GM12878 (cell line): ENCODE results near the gene INO80.
"Not testable (repeated sequence)": the region's sequence is repeated elsewhere in the genome, so short reads cannot be mapped to it uniquely, and the experiment has no call there.

Experiments used
- CTCF ChIP-seq, 3 experiments: IDR thresholded peaks in 2 of 3; conservative IDR thresholded peaks in 1 of 3; 2 replicates each; pipeline ENCODE4 v1.5.1; 2011; ENCODE audit warnings: low read depth in 3 of 3, low read length in 3 of 3, mild to moderate bottlenecking in 3 of 3, control low read depth in 2 of 3, moderate library complexity in 2 of 3, inconsistent platforms in 1 of 3, mixed read lengths in 1 of 3; ENCODE audit not compliant: control insufficient read depth in 2 of 3, insufficient read depth in 1 of 3; ENCODE audit errors: extremely low read depth in 1 of 3
- EZH2 ChIP-seq: IDR thresholded peaks from 2 replicates; pipeline ENCODE4 v1.6.1; 2012; ENCODE audit warnings: low read depth, mild to moderate bottlenecking, control low read depth, inconsistent platforms, low read length, borderline replicate concordance; ENCODE audit not compliant: control insufficient read depth
- GABPA ChIP-seq: IDR thresholded peaks from 2 replicates; pipeline ENCODE4 v1.6.1; 2014; ENCODE audit warnings: antibody characterized with exemption, low read depth, mild to moderate bottlenecking, inconsistent platforms
- NFYB ChIP-seq: IDR thresholded peaks from 2 replicates; pipeline ENCODE4 v1.6.1; 2011; ENCODE audit warnings: low read depth, mild to moderate bottlenecking, low read length, improper control_type of control experiment, moderate library complexity; ENCODE audit not compliant: insufficient read depth
- NRF1 ChIP-seq: conservative IDR thresholded peaks from 2 replicates; pipeline ENCODE4 v1.6.1; 2011; ENCODE audit warnings: mild to moderate bottlenecking, low read depth, low read length, improper control_type of control experiment
- PRDM15 ChIP-seq: fragments of 450-650 bp; formaldehyde crosslinking; IDR thresholded peaks from 2 replicates; pipeline ENCODE4 v1.4.0; 2020; ENCODE audit warnings: mild to moderate bottlenecking, moderate library complexity
- REST ChIP-seq: IDR thresholded peaks from 2 replicates; pipeline ENCODE4 v1.6.1; 2012; ENCODE audit warnings: mild to moderate bottlenecking, low read depth, low read length
- USF1 ChIP-seq: IDR thresholded peaks from 2 replicates; pipeline ENCODE4 v1.6.1; 2011; ENCODE audit warnings: borderline replicate concordance, low read depth, mild to moderate bottlenecking, moderate library complexity, mixed read lengths, low read length; ENCODE audit not compliant: insufficient read depth; ENCODE audit errors: extremely low read length
- ZNF274 ChIP-seq: IDR thresholded peaks from one replicate; pipeline ENCODE4 v1.8.0; 2011; ENCODE audit not compliant: insufficient read length, insufficient read depth

- not testable (repeated sequence) for TF ChIP-seq GABPA; EZH2; REST; NRF1; NFYB; USF1; PRDM15; CTCF (IDR thresholded peaks at IDR 0.05 in 2 of 3, conservative IDR thresholded peaks at IDR 0.05 in 1 of 3; ENCODE audit: control insufficient read depth in 2 of 3, extremely low read depth in 1 of 3, insufficient read depth in 1 of 3, low read depth in 3 of 3, low read length in 3 of 3); ZNF274
Measured at GRCh38 chr15:41139112-41139511, 23.0 kb upstream of the INO80 start.
